C1 segment of cervical spinal cord (tissue), 14 donors: Measurements from ENCODE around the gene TEX30.

Experiments
- DNase-seq, 14 donors: peaks; one replicate each; lab custom pipeline; 2025; lab: John Stamatoyannopoulos, UW

Gene TEX30

DNA sequence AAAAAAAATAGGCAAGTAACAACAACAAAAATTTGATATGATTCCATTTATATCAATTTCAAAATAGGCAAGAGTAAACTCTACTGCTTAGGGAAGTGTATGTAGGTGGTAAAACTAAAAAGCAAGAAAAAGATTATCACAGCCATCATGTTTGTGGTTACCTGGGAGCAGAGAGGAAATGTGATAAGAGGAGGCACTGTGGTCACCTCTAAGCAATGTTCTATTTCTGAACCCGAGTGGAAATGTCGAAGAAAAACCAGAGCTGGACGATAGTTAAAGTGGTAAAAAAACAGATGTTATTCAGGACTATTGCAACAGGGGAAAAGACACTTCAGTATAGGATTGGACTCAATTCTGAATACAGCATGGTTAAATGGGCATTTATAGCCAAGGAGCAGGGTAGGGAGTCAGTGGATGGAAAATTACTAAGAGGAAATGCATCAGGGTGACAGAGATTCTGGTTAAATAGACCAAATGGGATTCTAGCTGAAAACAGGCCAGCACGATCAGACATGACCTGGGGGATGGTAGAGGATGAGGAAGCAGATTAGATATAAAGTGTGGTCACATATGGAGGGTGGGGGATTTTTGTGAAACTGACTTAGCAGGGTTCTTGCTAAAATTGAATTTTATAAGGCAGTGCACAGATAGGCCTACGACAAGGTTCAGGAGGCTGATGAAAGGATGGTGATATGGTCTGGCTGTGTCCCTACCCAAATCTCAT, 6.0 kb upstream of the TEX30 start:
- no peak for DNase-seq

DNA sequence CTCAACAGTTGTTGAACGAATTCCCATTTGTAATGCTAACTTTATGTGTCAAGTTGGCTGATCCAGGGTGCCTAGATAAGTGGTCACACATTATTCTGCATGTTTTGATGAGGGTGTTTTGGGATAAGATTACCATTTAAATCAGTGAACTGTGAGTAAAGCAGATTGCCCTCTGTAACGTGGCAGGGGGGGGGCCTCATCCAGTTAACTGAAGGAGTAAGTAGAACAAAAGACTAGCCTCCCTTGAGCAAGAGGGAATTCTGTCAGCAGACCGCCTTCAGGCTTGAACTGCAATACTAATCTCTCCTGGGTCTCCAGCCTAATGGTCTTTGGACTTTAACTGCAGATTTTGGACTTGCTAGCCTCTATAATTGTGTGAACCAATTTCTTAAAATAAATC, 4.2 kb upstream of the TEX30 start:
- DNase-seq = no peak

DNA sequence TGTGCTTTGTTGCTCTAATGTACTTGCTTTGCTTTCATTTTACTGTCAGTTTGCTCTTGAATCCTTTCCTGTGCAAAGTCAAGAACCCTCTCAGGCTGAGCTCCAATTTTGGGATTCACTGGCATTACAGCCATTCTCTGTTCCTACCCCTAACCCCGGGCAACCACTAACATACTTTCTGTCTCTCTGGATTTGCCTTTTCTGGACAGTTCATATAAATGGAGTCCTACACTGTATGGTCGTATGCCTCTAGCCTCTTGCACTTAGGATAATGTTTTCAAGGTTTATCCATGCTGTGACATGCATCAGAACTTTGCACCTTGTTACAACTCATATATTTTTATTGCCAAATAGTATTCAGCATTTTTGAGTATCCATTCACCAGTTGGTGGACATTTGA, 2.7 kb upstream of the TEX30 start:
- DNase-seq = no peak

DNA sequence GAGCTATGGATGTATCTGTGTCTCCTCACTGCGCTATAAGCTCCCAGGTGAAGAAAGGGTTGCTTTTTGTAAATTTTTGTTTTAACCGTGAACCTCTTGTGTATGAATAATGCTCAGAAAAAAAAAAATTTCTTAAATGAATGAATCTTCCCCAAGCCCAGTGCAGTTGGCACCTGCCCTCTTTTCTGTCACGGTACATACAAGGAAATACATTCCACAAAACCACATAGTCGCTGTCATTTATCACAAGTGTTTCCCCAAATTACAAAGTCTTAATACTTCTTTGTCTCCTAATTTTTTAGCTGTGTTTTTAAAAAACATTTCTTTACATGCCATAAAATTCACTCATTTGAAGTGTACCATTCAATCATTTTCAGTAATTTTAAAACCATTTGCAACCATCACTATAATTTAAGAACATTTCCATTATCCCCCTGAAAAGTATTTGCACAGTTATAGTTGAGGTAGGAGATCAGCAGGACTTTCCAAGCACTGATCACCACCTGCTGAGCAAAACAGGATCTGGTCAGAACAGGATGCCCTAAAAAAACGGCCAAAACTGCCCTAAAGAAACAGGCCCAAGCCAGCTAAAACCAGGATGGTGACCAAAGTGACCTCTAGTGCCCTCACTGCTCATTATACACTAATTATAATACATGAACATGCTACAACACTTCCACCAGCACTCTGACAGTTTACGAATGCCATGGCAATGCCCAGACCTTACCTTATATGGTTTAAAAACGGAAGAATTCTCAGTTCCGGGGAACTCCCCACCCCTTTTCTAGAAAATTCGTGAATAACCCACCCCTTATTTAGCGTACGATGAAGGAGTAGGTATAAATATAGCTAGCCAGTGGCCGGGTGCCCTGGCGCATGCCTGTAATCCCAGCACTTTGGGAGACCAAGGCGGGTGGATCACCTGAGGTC, 1.3 kb upstream of the TEX30 start:
- DNase-seq = no peak

DNA sequence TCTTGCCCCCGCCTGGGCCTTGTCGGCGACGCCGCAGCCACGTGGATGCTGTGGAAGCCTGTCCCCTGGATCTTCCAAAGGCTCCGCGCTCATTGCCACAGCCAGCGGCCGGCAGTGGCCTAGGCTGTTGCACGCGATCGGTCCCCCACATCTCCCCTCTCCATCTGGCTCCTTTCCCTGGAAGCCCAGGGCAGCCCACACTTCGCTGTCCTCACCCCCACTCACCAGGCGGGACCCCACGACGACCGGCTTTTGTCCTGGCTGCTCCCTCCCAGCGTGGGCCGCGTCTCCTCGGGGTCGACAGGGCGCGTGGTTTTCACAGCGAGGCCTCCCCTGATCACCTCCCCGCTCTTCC, 605 bp upstream of the TEX30 start:
- DNase-seq = peak in 2 of 14 donors; percentile 21 to 48

DNA sequence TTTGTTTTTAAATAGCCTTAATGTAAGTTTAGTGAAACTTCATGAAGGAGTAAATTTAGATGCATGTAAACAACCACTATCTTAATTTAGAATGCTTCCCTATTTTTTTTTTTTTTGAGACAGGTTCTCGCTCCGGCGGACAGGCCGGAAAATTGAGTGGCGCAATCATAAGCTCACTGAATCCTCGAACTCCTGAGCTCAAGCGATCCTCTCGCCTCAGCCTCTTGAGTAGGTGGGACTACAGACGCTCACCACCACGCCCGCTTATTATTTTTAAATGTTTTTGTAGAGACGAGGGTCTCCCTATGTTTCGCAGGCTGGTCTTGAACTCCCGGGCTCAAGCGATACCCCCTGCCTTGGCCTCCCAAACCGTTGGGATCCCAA, 1.6 kb downstream of the TEX30 start:
- no peak for DNase-seq

DNA sequence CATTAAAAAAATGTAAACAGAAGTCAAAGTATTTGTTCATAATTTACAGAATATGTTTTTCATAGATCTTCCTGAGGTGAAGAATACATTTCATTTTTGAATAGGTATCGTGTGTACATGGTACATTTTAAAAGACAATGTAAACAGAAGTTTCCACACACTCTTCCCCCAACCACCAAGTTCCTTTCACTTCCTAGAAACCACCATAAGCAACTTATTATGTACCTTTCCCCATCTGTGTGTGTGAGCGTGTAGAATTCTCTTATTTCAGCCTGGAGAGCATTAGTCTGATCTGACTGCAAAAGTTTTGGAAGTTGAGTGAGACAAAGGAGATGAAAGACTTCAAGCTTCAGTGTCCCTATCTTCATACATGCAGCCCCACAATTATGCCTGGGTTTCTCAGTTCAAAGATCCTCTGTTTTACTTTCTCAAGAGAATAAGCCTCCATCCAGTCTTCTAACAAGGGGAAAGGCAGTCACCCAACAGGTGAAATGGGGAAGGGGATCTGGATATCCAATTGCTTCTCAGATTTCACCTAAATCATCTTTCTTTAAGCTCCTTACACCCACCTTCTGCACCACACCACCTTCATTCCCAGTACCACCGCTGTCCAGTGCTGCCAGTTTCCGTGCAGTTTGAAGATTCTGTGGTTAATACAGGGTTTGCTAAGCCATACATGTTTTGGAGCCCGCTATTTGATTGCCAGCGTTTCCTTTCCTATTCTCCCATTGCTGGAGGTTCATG, 2.1 kb downstream of the TEX30 start:
- no peak for DNase-seq

DNA sequence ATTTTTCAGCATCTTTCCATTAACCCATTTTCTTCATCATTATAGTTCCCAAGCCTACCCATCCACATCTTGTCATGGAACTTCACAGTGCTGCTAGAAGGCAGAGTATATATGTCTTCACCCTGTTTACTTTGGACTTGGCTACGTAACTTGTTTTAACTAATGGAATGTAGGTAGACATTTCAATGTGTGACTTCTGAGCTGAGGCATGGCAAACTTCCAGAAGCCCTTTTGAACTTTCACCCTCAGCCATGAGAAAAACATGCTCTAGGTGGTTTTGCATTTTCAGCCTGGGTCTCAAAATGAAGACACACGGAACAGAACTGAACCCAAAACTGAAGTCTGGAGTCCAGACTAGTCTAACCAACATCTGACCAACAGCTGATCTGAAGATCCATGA, 3.2 kb downstream of the TEX30 start:
- no peak for DNase-seq

DNA sequence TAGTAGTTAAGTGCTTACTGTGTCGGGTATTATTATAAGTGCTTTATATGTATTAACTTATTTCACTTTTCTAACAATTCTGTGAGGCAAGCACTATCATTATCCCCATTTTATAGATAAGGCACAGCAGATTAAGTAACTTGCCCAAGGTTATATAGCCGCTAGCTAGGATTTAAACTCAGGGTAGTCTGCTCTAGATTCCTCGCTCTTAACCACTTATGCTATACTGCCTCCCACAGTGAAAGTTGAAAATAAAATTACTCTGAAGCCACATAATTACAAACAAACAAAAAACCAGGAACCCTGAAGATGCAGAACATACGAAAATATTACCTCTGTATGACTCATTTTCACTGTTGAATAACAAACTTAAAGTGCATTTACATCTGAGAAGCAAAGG, 3.9 kb downstream of the TEX30 start:
- no peak for DNase-seq

DNA sequence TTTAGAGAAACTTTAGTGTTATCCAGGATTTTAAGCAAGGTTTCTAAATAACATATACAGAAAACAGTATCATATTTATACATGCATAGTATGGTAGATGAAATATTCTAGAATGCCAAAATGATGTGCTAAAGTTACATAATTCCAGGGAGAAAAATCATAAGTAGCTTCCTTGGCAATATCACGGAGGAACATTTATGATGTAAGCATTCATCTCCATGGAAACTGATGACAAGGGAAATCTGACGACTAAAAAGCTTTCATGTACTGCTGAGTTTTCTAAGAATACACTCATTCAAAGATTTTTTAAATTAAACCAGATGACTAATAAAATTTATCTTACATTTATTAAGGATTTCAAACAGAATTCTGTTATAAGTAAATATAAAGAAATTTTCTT, 4.7 kb downstream of the TEX30 start:
- no peak for DNase-seq

DNA sequence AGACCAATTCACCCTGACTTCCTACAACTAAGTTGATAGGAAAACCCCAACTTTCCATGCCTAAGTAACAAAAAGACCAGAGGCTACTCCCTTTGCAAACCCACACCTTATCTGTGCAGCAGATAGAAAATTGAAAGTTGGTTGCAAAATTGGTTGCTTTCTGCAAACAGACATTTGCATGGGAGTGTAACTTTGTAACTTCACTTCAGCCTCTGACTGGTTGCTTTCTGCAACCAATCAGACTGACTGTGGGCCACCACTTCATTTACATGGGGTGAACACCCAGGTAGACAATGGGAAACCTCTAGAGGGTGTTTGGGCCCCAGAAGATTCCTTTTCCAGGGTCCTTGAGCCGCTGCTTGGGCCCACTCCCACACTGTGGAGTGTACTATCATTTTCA, 9.8 kb downstream of the TEX30 start:
- DNase-seq = no peak

DNA sequence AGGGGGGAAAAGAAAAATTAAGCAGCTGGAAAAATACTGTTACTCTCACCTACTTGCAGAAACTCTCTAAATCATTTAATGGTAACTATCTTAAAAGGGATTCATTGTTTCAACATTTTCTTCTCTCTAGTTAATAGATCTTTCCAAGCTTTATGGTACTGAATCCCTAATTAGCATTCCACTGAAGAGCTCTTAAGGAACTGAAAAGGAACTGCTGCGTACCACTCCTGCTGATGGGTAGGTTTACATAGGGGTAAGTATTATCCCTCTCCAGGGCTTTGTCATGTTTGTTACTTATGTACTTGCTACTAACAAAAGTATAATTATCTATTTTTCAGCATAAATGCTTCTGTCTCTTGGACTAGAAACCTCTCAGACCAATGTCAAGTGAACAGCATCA, 12.5 kb downstream of the TEX30 start:
- no peak for DNase-seq

DNA sequence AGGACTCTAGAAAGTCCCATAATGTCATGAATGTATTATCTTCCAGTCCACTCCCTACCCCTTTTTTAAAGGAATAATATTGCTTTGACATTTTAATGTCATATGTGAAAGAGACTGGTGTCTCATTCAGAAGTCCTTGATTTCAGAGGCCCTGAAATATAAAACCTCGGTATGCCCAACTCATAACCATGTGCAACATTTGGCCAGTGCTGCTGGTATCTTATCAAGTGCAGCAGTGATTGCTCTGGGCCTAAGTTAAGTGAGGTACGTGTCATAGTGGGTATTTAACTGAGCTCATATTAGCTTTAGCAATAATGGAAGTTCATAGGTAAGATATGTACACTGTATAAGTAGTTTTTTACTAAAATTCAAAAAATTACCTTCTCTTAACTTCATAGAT, 14.7 kb downstream of the TEX30 start:
- DNase-seq = no peak

DNA sequence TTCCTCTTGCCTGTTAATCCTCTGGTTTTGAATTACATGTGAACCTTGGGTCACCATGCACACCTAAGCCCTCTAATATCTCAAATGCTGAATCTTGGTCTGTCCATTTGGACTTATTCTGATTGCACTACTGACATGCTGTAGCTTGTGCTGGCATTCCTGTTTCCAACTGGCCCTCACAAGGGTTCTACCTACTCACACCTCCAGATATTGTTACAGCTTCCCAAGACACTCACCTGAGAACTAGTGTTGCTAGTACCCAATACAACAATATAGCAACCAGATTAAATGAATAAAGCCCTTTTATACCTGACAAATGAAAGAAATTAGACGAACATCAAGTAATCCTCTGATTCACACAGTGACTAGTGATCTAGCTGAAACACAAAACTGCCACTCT, 16.6 kb downstream of the TEX30 start:
- no peak for DNase-seq

DNA sequence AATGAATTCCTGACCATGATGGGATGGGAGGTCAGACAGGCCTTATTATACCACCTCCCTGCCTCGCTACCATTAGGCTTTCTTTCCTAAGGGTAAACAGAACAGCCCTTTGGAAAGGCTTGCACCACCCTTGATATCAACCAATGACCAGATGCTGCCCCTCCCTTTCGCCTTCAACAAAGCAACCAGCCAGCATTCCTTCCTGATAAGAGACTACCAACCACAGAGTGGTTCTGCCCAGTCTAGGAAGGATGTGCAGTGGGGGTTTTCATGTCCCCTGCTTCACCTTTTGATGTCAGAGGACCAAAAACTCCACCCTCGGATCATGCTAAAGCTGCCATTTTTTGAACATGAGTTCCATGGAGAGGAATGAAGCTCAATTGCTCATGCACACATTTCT, 21.7 kb downstream of the TEX30 start:
- DNase-seq = no peak

DNA sequence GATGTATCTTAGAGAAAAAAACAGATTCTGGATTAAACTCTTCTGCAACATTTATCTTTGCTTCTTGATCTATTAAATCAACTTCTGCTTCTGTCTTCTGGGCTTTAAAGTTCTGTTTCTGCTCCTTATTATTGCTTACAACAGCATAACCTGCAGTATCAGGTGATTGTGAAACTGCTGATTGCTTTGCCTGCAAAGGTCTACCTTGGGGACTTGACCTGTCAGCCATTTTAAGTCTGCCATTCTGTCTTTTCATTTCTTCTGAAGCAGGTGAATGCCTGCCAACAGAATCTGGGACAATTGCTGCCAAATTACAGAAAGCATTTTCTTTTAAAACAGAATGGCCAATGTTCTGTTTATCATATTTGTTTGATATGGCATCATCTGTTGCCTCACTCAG, 31.1 kb downstream of the TEX30 start:
- no peak for DNase-seq

DNA sequence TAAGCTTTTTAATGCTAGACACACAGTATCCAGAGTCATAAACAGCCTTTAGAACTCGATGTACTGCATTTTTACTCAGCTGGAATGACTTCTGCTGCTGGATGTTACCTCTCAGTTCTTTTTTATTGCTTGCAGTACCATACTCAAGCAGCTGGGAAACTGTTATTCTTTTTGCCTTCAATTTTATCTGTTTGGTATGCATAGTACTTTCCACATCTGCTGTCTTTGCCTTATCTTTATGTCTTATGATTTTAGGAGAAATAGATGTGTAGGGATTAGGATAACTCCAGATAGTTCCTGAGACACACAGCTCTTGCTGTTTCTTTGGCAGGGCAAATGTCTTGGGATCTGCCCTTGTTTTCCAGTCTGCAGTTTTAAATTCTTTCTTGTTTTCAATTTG, 31.5 kb downstream of the TEX30 start:
- DNase-seq = no peak

DNA sequence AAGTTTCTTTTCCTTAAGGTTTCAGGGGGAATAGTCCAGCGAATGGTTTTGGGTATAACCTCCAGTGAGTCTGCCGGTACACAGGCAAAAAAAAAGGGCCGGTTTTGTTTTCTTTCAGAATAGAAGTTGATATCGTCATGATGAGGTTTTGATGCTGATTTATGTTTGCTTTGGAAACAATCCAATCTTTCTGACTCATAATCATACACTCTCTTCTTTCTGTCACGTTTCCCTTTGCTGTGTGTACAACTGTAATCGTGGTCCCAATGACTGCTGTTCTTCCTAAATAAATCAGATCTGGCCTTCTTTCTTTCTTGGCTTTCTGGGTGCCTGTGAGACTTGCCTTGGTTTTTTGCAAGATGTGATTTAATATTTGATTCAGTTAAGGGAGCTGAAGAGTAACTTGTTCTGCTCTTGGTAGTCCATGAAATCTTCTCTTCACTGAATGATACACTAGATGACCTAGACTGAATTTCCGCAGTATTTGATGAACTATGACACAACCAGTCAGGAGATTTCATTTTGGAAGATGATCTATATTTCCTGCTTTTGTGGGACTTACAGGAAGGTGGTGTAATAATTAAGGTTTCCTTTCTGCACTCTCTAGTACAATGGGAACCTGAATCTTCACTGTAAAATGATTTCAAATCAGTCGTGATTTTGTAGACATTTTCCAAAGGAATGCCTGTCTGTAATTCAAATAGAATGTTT, 43.9 kb downstream of the TEX30 start:
- no peak for DNase-seq

DNA sequence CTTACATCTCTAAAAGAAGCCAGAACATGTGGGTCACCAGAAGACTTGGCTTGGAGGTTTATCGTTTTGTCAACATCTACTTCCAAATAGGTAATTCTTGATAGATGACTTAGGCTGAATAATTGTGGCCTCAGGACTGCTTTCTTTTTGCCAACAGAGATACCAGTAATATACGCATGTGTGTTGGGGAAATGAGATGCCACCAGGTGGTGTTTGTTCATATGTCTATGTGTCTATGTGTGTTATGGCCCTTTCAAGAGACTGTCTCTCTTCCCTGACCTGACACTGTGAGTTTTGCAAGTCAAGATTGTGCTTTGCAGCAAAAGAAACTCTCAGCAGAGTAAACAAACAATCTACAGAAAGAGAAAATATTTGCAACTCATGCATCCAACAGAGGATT, 47.2 kb downstream of the TEX30 start:
- no peak for DNase-seq

DNA sequence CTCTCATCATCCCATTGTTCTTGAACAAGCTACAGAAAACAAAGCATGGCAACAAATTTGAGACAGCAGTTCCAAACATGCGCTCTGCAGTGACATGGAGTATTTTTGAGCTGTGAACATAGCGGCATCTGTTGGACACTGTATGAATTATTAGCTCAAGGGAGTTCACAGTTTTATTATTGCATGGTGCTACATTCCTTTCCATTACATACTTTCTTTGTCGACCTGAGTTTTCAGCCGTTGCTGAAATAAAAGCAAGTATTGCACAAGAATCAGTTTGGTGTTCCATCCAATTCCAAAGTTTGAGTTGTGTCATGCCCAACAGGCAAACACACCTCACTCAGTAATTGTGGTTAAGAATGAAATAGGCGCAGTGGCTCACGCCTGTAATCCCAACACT, 48.7 kb downstream of the TEX30 start:
- DNase-seq = peak in 2 of 14 donors; percentile 1 to 13

DNA sequence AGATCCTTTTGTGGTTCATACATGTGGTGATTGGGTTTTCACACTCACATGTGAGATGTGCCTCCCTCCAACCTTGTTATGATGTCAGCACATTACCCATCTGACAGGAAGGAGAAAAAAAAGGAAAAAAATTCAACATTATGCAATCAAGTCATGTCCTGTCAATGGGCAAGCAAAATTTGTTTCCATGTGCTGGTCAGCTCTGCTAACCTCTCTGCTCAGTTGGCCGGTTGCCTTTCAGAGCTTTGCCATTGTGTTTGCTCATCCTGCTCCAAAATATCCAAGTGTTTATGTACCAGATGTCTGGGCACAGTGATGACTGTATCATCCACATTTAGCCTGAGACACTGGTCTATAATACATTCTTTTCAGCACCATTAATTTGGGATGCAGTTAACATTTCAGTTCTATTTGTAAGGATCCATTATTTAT, 51.8 kb downstream of the TEX30 start:
- DNase-seq = peak in 11 of 14 donors; percentile 9 to 61 (median 25)

DNA sequence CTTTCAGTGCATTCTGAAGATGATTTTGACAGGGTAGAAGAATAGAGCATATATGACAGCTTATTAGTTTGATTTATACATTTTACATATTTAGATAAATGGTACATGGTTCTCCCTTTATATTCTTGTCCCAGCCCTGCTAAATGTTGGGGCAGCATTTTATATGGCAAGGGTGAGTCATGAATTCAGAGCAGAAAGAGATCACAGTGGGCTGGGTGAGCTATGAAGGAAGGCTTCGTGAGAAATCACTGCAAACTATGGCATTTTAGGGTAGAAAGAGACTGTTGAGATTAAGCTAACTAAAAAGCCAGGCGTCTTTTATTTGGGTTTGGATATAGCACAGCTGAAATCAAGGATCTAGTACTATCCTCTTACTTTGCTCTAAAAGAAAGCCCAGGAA, 54.8 kb downstream of the TEX30 start:
- DNase-seq = no peak
